ENCODE results near the gene ASXL1.
"Not testable (repeated sequence)": the region's sequence is repeated elsewhere in the genome, so short reads cannot be mapped to it uniquely, and the experiment has no call there.

Gene ASXL1

DNA sequence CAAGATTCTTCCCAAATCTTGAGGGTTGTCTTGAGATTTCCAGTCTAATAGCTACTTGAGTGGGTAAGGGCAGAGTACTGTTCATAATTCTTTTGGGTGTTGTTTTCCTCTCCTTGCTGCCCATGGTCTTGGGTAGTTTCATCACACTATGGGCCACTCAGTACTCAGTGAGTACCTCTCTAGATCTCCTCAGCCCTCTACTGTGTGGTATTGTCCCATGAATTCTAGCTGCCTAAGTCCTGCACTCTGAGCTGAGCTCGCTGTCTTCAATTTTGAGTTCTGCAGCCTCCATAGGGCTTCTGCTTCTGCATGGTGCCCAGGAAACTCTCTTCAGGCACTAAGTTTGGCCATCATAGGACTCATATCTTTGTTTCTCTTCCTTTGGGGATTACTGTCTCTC, 42.3 kb downstream of the ASXL1 start:
- no peak for DNase-seq

DNA sequence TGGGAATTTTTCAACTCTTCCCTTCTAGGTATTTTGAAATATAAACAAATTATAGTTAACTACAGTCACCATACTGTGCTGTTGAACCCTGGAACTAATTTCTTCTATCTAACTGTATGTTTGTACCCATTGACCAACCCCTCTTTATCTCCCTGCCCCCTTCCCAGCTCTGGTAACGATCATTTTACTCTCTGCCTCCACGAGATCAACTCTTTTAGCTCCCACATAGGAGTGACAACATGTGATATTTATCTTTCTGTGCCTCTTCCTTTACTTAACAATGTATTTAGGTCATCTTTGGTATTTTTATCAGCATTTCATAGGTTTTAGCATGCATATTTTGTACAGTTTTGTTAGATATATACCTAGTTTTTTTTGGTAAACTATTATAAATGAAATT, 45.9 kb downstream of the ASXL1 start:
- no peak for DNase-seq

- no peak for DNase-seq
Measured at GRCh38 chr20:32406701-32407100, 48.6 kb downstream of the ASXL1 start.

- not testable (repeated sequence) for DNase-seq
Measured at GRCh38 chr20:32407131-32407750, 49.1 kb downstream of the ASXL1 start.

DNA sequence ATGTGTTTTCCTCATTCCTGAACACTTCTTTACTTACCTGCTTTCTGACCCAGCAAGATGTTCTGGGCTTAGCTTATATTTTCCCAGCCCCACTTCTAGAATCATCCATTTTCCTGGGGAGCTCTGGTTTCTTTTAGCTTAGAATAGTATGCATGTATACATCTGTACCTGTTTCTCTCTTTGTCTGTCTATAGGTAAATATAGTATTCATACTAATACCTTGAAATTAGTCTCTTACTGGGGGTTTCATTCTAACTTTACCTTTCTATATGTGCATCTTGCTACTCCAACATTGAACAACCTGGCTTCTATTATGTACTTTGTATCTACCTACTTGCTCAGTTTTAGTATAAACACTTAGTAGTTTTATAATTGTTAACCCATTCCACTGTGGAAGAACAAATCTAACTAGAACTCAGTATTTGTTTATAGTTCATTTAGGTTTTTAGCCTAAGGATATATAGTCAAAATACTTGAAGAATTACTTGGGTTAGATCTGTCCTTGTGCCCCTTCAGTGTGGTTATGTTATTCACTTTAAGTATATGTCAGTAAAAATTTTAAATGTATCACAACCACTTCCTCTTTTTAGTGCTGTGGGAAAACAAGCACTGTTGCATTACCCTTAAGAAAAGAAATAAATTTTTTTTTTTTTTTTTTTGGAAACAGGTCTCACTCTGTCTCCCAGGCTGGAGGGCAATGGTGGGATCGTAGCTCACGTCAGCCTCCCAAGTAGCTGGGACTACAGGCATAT, 54.0 kb downstream of the ASXL1 start:
- DNase-seq = no peak

- DNase-seq = no peak
Measured at GRCh38 chr20:32415494-32415893, 57.4 kb downstream of the ASXL1 start.

DNA sequence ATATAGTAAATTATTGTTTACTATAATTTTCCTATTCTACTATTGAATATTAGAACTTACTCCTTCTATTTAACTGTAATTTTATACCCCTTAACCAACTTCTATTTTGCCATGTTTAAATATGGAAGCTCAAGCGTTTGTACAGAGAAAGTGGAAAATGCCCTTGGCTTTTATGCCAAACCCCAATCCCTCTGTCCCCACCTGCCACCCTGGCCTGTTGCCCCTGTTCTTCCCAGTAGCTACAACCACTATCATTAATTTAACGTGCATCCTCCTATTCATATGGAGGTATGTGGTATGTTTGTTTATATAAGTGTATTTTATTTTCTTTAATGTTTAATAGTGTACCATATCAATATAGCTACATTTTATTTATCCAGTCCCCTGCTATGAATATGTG, 58.1 kb downstream of the ASXL1 start:
- no peak for DNase-seq

GRCh38 chr20:32418376-32418775, 60.2 kb downstream of the ASXL1 start:
- no peak for DNase-seq

DNA sequence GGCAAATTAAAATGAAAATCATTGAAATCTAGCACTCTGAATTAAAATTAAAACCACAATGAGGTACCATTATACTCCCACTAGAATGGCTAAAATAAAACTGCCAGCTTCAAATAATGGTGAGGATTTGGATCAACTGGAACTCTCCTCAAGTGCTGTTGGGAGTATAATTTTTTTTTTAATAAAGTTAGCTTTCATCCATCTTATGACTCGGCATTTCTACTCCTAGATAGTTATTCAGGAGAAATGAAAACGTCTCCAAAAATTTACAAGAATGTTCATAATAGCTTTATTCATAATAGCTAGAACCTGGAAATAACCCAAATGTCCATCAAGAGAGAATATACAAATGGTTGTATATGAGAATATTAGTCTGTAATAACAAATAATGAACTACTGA, 63.2 kb downstream of the ASXL1 start:
- DNase-seq = no peak

DNA sequence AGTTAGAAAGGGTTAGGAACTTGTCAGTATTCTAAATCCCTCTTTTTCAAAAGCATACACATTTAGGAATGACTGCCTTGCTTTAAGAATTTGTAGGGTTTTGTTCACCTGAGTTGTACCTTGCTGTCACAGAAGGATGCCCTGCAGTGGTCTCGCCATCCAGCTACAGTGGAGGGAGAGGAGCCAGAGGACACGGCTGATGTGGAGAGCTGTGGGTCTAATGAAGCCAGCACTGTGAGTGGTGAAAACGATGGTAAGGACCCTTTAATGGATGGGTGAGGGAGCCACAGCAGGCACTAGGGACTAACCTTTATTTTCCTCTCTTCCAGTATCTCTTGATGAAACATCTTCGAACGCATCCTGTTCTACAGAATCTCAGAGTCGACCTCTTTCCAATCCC, 69.9 kb downstream of the ASXL1 start:
- DNase-seq = no peak

GRCh38 chr20:32429343-32429742, 71.2 kb downstream of the ASXL1 start:
- DNase-seq = no peak

DNA sequence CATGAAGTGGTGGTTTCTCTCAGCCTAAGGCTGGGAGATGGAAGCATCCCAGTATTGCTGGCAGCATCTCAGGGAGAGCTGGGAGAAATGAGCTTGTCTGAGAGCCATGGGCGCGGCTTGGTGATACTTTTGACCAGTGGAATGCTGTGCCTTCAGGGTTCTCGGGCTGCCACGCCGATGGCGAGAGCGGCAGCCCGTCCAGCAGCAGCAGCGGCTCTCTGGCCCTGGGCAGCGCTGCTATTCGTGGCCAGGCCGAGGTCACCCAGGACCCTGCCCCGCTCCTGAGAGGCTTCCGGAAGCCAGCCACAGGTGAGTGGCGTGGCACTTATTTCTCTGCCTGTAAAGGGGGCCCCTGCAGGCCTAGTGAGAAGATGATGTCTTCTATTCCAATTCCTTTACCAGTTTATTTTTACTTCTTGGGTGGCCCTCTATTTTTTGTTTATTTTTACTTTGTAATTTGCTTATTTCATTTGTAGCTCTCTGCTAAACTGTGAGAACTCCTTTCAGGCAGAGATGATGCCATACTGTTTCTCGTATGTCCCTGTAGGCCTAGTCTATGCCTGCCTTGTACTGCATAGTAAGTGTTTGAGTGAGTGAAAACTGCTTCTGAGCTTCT, 71.7 kb downstream of the ASXL1 start:
- no peak for DNase-seq

DNA sequence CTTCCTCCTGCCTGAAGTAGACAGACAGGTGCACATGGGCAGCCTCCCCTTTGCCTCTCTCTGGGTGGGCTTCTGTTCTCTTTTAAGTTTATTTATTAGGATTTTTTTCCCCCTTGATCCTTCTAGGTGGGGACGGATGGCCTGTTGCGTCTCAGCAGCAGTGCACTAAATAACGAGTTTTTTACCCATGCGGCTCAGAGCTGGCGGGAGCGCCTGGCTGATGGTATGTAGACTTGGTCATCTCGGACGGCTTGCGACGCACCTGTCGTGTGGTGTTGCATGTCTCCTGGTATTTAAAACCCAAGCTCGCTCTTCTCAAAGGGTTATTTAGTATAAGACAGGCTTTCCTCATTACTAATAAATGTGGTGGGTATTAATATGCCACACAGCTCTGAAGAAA, 73.3 kb downstream of the ASXL1 start:
- DNase-seq = no peak

- no peak for DNase-seq
Measured at GRCh38 chr20:32432277-32432676, 74.1 kb downstream of the ASXL1 start.

DNA sequence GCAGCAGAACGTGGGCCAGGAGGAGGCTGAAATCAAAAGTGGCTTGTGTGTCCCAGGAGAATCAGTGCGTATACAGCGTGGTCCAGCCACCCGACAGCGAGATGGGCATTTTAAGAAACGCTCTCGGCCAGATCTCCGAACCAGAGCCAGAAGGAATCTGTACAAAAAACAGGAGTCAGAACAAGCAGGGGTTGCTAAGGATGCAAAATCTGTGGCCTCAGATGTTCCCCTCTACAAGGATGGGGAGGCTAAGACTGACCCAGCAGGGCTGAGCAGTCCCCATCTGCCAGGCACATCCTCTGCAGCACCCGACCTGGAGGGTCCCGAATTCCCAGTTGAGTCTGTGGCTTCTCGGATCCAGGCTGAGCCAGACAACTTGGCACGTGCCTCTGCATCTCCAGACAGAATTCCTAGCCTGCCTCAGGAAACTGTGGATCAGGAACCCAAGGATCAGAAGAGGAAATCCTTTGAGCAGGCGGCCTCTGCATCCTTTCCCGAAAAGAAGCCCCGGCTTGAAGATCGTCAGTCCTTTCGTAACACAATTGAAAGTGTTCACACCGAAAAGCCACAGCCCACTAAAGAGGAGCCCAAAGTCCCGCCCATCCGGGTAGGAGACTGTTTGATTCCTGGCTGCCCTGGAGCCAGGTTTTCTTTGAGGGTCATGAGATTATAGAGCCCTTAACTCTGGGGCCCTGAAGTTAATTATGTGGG, 75.3 kb downstream of the ASXL1 start:
- DNase-seq = no peak

DNA sequence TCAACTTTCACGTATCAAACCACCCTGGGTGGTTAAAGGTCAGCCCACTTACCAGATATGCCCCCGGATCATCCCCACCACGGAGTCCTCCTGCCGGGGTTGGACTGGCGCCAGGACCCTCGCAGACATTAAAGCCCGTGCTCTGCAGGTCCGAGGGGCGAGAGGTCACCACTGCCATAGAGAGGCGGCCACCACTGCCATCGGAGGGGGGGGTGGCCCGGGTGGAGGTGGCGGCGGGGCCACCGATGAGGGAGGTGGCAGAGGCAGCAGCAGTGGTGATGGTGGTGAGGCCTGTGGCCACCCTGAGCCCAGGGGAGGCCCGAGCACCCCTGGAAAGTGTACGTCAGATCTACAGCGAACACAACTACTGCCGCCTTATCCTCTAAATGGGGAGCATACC, 76.3 kb downstream of the ASXL1 start:
- no peak for DNase-seq

- DNase-seq = no peak
Measured at GRCh38 chr20:32435449-32436107, 77.4 kb downstream of the ASXL1 start.

- no peak for DNase-seq
Measured at GRCh38 chr20:32436142-32436861, 78.2 kb downstream of the ASXL1 start.

GRCh38 chr20:32436968-32437367, 78.8 kb downstream of the ASXL1 start:
- no peak for DNase-seq

DNA sequence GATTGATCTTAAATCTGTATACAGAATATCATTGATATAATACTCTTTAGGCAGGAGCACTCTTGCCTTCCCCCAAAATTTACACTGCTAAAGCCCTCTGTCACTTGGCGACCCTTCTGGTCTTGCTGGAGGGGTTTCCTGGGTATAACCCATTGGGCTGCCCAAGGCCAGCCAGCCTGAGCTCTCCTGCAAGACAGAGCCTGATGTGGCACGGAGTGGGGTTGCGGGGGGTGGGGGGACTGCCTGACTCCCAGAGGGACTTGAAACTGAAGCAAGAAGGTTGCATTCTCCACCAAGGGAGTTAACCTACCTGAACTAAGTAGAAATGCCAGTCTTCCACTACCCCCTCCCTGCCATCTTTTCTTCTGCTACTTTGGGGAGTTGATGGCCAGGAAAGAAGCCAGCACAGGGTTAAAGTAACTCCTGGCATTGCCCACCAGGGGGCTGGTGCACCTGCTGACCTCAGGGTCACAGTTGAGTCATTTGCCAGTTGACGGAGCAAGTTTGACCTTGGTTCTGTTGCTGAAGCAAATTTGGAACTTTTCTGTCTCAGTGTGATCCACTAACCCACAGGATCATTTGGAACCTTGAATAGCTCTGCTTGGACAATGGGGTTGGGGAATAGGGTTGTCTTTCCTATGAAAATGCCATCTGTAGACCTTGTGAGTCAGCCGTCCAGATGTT, 79.4 kb downstream of the ASXL1 start:
- DNase-seq = no peak

Data from nucleus accumbens (tissue), 56 donors.